ENCODE measurements around the gene DSCAML1.

Gene DSCAML1

DNA sequence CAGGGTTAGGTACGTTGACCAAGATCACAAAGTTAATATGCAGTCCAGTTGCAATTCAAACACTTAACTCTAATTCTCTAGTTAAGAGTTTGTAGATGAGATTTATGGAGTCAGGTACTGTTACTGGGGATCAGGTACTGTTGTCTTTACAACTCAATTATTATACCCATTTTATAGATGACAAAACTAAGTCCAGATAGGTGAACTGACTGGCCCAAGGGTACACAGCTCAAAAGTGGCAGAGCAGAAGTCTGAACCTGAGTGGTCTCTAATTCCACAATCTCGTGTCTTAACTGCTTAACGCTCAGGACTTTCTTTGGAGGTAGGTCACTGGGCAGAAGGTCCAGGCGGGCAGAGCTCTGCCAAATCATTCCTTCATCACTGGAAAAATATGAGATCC, 77.5 kb downstream of the DSCAML1 start:
- no peak for DNase-seq

DNA sequence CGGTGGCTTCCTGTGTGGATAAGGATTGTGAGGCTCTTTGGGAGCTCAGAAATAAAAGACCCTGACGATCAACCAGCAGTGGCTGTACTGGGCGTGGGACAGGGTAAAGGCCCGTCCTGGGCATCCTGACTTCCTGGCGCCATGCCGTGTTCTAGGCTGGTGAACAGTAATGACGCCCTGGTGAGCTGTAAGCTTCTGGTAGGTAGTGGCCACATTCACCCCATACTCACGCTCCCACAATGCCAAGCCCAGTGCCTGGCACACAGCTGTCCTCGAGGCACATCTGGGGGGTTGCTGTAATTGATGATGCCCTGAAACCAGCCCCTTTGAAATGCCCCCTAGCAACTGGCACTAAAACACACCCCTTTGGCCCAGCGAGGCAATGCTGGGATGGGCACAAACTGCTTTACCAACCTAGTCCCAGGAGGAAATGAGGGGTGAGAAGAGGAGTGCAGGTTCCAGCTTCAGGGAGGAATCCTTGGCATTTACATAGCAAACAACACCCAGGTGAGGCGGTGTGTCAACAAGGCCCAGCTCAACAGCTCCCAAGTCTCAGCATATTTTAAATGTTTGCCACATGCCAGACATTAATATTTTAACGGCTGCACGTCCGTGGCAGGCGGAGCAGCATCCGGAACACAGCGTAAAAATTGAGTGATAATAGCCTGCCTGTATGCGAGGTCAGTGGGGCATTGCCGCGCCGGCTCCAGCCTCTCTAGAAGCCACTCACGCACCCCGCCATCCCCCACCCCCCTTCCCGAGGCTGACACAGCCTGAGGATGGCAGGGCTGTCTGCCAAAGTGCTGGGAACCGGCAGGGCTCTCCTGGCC, 79.3 kb downstream of the DSCAML1 start:
- DNase-seq: no peak

DNA sequence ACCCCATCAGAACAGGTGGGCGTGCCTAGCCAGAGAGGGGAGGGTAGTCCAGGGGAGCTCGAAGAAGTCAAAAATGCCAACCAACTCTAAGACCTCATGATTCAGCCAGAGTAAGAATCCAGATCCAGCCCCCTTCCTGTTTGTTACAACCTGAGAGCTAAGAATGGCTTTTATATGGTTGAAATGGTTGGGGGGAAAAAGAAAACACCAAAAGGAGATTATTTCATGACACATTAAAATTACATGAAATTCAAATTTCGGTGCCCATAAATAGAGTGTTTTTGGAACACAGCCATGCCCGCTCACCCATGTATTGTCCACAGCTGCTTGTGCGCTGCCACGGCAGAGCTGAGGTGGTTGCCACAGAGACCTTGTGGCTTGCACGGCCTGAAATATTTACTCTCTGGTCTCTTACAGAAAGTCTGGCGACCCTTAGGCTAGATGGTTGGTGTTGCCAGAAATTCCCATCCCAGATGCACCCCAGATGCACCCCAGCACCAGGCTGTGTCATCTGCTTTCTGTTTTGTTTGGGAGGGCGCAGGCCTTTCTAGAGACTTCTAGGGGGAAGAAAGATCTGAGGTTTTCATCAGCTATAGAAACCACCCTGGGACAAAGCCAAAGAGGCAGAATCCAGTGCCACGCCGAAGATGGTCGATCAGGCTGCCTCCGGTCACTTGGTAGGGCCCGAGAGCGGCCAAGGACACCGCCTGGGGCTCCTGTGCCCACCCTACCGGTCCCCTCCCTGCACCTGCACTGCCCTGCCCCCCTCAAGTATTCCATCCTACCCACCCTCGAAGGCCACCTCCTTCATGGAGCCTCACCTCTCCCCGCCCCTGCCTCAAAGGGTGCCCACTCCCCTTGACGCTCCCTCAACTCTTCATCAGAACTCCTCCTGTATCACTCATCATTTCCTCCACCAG, 80.2 kb downstream of the DSCAML1 start:
- no peak for DNase-seq

DNA sequence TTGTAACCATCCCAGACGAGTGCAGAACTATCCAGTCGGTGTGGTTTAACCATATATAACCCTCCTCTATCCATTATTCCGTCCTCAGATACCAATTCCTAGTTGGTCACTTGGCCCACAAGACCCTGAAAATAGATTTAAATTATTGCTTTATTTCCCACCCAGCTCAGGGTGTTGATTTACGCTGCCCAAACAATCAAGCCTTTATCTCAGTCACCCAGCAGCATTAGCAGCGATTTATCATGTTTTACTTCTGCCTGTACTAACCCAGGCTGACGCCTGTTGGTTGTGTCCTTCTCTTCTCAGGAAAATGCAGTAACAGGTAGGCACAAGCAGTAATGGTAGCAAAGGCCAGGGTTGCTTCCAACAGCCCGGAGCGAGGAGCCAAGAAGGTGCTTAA, 81.2 kb downstream of the DSCAML1 start:
- DNase-seq: no peak

DNA sequence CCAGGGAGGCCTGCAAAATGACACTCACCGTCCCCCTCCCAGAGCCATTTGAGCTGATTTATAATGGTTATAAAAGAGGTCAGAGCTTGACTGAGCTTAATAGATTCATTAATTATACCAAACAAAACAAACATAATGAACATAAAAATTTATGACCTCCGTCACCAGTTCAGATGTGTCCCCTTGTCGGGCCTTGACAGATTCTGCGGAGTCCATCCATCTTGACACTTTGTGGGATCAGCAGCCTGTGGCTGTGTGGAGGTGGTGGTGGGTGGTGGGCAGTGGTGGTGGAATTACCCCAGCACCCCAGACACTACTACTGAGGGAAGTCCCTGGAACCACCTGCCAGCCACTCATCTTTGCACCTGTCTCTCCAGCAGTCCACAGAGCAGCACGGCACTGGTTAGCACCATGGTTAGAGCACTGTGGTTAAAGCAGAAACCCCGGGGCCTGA, 83.5 kb downstream of the DSCAML1 start:
- DNase-seq: no peak

DNA sequence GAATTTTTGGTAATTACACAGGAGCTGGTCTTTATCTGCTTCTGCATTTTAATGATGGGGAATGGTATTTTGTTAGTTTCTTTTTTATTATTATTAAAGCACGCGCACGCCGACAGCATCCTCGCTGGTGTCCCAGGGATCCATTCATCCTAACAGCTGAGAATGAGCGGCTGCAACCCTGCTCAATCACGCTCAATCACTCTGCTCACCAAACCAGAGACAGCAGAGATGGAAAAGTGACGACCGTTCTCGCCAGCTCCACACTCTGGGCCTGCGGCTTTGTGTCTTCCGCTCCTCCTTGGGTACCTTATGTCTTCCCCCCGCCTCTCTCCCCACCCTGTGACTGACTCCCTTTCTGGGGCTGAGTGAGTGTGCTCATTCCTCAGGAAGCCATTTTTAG, 84.5 kb downstream of the DSCAML1 start:
- no peak for DNase-seq

DNA sequence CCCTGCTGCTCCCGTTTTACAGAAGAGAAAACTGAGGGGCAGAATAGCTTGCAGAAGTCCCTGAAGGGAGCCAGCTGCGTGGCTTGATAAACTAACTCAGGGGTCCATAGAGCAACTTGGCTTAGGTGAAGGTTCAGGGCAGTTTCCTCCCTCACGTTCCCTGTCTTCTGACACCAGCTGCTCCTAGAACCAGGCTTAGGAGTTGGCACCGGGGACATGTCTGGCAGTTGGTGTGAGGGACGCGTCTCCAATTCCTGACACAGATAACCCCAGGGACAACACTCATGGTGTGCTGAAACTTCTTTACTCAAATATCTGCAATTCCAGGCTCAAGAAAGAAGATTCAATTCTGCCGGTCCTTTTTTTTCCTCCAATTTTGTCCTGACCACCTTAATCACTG, 85.7 kb downstream of the DSCAML1 start:
- no peak for DNase-seq

DNA sequence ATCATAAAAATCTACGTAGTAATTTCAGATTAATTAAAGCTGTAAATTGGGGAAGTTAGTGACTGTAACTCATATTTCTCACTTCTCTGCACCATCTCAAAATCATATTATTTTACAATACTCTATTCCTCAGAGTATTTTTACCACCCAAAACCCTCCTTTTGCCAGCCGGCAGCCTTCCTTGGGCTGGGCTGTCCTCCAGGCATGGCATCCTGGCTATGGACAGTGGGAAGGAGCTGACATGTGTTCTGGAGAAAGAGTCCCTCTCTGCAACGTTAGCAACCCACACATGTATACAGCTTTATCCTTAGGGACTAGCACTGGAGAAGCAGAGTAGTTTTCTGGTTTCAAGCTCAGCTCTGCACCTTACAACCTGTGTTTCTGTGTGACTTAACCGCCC, 86.8 kb downstream of the DSCAML1 start:
- DNase-seq: no peak

DNA sequence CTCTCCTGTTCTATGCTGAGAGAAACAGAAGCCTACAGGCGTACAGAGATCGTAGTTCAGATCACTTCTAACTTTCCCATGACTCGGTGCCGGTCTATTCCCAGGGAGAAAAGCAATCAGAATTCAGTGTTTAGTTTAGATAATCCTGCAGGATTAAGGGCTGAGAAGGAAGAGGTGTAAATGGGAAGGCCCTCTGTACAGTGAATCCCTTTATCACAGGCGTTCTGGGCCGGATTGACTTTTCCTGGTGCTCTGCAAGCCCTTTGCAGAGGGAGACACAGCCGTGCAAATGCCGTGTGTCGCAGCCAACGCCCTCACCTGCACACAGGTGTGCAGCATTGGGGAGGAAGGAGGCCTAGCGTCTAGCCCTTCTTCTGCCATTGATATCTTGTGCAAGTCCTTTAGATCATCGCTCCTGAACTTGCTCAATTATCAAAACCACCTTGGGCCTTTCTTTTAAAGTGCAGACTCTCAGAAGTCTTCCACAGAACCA, 90.6 kb downstream of the DSCAML1 start:
- DNase-seq: no peak

DNA sequence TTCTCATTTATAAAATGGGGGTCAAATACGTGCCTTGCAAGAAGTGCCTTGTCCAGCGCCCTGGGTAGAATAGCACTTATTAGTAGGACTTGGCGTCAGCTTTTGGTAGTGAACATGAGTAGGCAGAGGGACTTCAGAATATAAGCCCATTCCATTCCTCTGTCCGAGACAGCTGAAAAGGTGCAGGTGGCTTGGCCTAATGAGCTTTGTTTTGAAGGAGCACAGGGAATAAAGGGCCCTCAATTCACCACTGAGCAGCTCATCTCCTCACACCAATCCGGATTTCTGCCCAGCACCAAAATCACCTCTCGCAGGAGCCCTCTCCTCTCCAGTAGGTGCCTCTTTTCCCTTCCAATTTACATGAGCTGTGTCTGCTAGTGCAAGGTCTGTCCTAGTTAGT, 91.2 kb downstream of the DSCAML1 start:
- DNase-seq: no peak

DNA sequence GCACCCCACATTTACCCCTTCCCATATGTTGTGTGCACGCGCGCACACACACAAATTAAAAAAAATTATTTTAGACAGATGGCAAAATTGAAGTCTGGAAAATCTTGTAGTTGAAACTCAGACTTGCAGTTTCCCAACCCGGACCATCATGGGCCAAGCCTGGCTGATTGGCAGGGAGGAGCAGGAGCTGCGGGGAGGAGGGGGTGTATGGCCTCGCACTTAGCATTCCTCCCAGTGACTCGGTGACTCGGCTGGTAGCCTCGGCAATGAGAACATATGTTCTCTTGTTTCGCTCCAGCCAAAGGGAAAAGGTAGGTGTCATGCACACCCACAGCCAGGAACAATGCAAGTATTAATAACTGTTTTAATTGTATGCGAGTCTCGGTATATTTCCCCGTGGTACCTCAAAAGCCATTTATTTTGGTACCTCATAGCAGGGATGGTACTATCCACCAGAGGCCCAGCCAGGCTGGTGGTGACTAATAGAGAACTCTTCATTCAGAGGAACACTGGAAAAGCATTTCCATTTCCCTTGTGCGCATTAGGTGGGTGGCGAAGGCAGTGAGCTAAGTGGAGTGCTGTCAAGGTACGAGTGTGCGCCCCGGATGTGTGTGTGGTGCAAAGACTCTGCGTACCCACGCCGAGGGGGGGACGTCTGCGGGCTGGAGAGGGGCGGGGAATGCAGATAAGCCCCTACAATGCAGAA, 92.5 kb downstream of the DSCAML1 start:
- DNase-seq: no peak

DNA sequence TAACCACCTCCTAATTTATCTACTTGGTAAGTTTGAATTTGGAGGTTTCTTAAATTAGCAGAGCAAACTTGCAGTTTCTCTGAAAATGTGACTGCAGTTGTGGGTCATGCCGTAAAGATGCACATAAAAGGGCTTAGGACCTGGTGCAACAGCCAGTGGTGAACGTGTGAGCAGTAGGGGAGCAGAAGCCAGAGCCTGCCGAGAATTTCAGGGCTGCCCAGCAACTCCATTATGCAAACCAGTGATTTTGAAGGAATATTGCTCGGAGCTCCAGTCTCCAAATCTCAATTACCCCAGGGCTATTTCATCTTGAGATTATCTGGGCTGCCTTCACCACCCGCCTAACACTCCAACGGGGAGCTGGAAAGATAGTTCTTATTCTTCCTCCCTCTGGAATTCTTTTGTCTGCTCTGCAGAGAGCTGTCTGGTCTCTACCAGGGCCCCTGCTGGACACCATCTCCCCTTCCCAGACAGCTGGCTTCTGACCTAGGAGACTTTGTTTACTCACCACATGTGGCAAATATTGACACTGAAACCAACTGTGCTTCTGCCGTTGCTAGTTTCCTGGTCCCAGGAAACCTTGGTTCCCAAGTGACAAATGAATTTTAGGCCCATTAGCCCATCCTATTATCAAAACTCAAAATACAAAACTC, 93.9 kb downstream of the DSCAML1 start:
- no peak for DNase-seq

DNA sequence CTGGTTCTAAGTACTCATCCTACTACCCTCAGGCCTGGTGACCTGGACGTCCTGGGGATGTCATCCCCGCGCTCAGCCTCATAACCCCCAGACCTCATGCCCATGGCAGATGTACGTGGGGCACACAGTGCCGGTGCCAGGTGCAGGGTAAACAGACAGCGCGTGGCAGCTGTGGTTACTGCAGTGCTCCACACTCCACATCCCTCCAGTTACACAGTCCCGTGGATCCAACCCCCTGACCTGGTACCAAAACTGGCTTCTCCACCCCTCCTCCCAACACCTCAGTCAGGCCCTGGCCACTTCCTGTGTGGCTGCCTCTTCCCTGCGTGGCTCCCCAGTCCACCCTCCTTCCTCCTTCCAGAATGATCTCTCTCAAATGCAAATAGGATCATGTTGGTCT, 95.2 kb downstream of the DSCAML1 start:
- no peak for DNase-seq

DNA sequence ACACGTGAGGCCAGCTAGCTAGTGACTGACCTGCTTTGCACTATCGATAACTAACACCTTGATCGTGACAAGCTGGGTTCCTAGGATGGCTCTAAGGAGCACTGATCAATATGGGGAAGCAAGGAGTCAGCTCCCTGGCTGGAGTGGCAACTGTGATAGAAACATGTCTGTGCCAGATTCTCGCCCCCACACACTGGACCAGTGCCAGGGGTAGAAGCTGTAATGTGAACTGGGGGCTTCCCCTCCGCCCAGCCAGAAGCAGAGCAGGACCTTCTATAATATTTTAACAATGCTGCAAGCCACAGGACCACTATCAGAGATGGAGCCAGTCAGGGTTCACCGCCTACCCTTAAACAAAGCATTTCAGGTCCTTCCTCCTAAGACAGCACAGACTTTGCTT, 96.5 kb downstream of the DSCAML1 start:
- DNase-seq: no peak

DNA sequence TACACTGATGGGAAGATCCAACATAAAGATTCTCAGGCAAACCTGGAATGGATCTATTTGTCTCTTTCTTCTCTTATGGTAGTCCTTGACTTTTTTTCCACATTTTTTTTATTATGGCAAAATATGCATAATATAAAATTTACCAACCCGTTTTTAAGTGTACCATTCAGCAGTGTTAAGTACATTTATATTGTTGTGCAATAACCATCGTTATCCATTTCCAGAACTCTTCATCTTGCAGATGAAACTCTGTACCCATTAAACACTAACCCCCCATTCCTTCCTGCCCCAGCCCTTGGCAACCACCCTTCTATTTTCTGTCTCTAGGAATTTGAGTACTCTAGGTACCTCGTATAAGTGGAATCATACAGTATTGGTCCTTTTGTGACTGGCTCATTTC, 99.7 kb downstream of the DSCAML1 start:
- no peak for DNase-seq

DNA sequence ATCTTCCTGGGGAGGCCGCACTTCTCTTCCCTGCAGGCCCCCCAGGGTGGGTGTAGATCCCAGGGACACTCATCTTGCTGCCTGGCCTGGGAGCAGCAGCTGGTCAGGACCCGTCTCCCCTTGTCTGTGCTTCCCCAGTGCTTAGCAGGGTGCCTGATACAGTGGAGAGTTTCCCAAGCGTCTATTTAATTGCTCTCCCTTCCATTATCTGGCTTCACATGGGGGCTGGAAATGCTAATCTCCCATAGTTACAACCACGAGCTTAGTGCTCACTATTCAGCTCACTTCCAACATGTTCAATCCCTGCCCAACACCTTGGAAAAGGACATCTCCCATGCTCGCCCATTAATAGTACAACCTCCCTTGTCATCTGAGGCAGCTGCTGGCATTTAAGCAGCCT, 100.5 kb downstream of the DSCAML1 start:
- no peak for DNase-seq

DNA sequence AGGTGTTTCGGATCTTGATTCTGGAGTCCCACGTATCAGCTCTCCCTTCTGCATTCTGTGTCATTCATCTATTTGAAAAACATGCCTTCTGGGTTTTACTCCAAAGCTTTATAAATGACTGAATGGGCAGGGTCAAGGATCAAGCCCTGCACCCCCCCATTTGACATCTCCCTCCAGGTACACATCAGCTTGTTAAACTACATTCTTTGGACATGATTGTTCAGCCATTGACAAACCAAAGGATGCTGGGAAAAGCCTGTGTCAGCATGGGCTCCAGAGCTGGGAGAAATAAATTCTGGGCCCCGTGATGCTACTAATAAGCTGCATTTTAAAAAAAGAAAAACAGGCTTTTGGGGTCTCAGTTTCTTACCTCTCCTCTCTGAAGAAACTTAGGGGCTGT, 103.7 kb downstream of the DSCAML1 start:
- DNase-seq: no peak

DNA sequence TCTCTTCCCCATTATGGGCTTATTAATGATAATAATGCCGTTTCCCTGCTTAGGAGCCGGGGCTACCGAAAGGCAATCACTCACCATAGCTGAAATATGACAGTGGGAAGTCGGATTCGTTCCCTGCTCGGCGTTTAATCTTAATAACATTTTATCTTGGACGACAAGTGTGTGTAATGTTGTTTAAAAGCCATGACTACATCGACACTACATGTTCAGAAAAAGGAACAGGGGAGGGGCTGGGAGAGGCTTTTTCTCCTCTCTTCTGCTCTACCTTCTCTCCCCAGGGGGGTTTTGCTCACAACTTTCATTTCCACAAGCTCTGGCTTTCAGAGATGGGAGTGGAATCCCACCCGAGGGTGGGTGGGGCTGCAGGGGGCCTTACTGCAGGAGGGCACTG, 105.5 kb downstream of the DSCAML1 start:
- DNase-seq: no peak

DNA sequence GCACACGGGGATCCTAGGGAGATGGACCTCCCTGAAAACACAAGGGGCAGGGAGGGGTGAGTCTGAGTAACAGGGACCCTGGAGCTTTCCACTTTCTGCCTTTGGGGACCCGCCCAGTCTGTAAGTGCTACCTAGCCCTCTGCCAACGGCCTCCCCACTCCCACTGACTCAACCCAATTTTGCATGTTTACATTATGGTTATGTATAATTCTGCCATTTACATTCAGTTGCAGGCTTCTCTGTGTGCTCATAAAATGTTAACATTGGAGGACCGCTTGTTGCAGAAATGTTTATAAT, 105.8 kb downstream of the DSCAML1 start:
- no peak for DNase-seq

DNA sequence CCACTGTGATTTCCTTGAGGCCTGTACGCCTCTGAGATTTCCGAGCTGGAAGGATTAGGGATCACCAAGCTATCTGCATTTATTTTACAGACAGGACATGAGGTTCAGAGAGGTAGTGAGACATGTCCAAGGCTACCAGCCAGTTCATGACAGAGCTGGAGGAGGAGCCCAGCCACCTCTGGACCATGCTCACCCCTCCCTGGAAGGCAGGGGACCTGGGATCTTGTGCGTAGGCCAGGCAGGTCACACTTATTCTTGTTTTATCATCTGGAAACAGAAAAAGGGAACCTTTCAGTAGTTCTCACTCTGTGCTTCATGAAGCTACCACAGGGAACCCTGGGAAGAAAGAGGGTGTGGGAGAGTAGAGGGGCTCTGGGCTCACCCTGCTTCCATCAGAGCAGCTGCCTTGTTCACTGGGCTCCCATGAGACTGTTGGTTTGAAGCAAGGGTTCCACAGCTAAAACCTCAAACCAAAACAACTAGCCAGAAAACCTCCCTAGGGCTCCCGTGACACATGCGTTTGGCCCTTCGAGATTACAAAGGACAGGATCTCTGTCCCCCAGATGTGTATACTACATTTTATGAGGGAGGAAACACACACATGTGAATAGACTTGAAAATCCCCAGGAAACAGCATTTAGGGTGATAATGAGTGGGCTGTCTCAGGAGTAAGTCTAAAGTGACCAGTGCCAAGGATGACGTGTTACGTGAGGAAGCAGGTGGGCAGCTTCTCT, 106.4 kb downstream of the DSCAML1 start:
- no peak for DNase-seq

DNA sequence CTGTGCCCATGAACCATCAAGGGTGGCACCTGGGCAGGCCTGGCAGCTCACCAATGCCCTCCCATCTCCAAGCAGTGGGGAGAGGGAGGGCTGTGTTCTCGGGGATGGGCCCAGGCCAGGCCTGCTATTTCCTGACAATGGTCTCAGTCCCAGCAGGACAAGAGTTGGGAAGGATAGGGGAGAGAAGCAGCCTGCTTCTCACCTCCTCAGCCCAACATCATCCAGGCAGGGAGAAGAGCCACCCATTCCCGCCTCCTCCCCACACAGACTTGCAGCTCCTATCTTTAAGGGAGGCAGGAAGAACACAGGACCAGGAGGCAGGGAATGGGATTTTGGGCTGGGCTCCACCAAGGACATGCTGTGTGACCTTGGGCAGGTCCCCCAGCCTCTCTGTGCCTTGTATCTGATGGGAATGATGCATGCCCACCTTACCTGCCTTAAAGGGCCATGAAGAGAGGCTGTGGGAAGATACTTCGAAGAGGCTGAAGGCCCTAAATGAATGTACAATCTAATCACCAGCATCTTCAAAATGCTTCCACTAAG, 108.7 kb downstream of the DSCAML1 start:
- no peak for DNase-seq

DNA sequence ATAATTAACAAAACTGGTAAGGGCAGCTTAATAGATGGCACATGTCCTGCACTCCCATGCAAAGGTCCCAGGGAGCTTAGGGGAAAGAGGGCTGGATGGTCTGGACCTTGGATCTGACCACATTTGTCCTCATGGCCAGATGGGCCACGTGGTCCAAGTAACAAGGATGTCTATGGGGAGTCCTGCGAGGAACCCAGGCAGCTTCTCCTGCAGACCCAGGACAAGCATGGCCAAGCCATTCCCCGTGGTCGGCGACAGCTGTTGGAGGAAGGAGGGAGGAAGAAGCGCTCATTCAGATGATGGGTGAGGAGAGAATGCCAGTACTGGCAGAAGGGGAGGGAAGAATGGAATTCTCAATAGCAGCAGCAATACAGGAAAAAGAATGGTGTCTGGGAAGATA, 109.2 kb downstream of the DSCAML1 start:
- no peak for DNase-seq

Measured in NK-92 treated with Interleukin-12 subunit alpha and Interleukin-12 subunit beta, amount 100 ng/mL, for 24 hours (cell line).